ENCODE measurements around the gene ZNF554. TPM values are rescaled to one million over a fixed set of nuclear protein-coding genes. Genes with fewer than 3 reads are reported as not detected.

Gene ZNF554
- polyA plus RNA-seq, 2 of the 4 experiments (the other 2 are of a cell fraction) = 0.54 to 0.65 TPM

- ATAC-seq = no peak
- no peak for FAIRE-seq
- TF ChIP-seq, protein P1, sequence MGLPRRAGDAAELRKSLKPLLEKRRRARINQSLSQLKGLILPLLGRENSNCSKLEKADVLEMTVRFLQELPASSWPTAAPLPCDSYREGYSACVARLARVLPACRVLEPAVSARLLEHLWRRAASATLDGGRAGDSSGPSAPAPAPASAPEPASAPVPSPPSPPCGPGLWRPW (IDR thresholded peaks at IDR 0.05) = no peak
- TF ChIP-seq ZSCAN20 (CRISPR knock-in tag; IDR thresholded peaks at IDR 0.05) = no peak
- TF ChIP-seq ESRRA (IDR thresholded peaks at IDR 0.05; ENCODE audit: borderline replicate concordance, low read length) = no peak
- no peak for TF ChIP-seq POLR2AphosphoS2 (conservative IDR thresholded peaks at IDR 0.05; ENCODE audit: low read length)
- no peak for TF ChIP-seq PBX3 (IDR thresholded peaks at IDR 0.05)
- TF ChIP-seq HEYL (CRISPR knock-in tag; IDR thresholded peaks at IDR 0.05) = no peak
- TF ChIP-seq, protein P2, sequence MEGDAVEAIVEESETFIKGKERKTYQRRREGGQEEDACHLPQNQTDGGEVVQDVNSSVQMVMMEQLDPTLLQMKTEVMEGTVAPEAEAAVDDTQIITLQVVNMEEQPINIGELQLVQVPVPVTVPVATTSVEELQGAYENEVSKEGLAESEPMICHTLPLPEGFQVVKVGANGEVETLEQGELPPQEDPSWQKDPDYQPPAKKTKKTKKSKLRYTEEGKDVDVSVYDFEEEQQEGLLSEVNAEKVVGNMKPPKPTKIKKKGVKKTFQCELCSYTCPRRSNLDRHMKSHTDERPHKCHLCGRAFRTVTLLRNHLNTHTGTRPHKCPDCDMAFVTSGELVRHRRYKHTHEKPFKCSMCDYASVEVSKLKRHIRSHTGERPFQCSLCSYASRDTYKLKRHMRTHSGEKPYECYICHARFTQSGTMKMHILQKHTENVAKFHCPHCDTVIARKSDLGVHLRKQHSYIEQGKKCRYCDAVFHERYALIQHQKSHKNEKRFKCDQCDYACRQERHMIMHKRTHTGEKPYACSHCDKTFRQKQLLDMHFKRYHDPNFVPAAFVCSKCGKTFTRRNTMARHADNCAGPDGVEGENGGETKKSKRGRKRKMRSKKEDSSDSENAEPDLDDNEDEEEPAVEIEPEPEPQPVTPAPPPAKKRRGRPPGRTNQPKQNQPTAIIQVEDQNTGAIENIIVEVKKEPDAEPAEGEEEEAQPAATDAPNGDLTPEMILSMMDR (IDR thresholded peaks at IDR 0.05) = no peak
- no peak for TF ChIP-seq HOXA7 (CRISPR knock-in tag; IDR thresholded peaks at IDR 0.05)
- TF ChIP-seq E2F6 (IDR thresholded peaks at IDR 0.05; ENCODE audit: borderline replicate concordance, low read depth) = no peak
- no peak for TF ChIP-seq CHD2 (IDR thresholded peaks at IDR 0.05; ENCODE audit: low read length, partially characterized antibody)
- no peak for TF ChIP-seq HOXB5 (CRISPR knock-in tag; IDR thresholded peaks at IDR 0.05)
- TF ChIP-seq ATOH8 (CRISPR knock-in tag; IDR thresholded peaks at IDR 0.05; ENCODE audit: low read depth) = no peak
- no peak for TF ChIP-seq CBX2 (IDR thresholded peaks at IDR 0.05; ENCODE audit: borderline replicate concordance, low read depth)
- no peak for TF ChIP-seq NPAS2 (CRISPR knock-in tag; IDR thresholded peaks at IDR 0.05; ENCODE audit: borderline replicate concordance)
- no peak for TF ChIP-seq RNF2 (IDR thresholded peaks at IDR 0.05; ENCODE audit: borderline replicate concordance, low read depth)
- no peak for TF ChIP-seq EP300 (IDR thresholded peaks at IDR 0.05)
- TF ChIP-seq SMC3 (IDR thresholded peaks at IDR 0.05) = no peak
- TF ChIP-seq ZNF302 (CRISPR knock-in tag; IDR thresholded peaks at IDR 0.05) = no peak
- no peak for TF ChIP-seq ZFP36 (IDR thresholded peaks at IDR 0.05; ENCODE audit: borderline replicate concordance, partially characterized antibody)
- POLR2A ChIA-PET = no interaction called here
- Histone ChIP-seq H3K9me3 (no peaks in the 10 kb centered on the region), H3K4me1 (peaks cover 9% of the 10 kb centered on the region; the same call in 2 of the 3 replicates), H3K4me3 (no peak overlapping the region), H3K4me2 (no peak overlapping the region), H3K27ac (no peak overlapping the region)
- WGBS (ENCODE audit: missing lambda C conversion rate) = 96% methylated on average over 16 of the region's 19 CpGs
- CTCF ChIA-PET = interaction anchor here (0.7 to 1.7 kb wide), 3 partner anchors 29 to 337 kb away, joined by 3 to 9 read pairs (median 3); no protein-coding TSS in a partner anchor
- DNase-seq (ENCODE audit: low read depth in 1 of 2, low spot score in 1 of 2) = no peak
Measured at GRCh38 chr19:2777952-2778683, 41.5 kb upstream of the ZNF554 start.

DNA sequence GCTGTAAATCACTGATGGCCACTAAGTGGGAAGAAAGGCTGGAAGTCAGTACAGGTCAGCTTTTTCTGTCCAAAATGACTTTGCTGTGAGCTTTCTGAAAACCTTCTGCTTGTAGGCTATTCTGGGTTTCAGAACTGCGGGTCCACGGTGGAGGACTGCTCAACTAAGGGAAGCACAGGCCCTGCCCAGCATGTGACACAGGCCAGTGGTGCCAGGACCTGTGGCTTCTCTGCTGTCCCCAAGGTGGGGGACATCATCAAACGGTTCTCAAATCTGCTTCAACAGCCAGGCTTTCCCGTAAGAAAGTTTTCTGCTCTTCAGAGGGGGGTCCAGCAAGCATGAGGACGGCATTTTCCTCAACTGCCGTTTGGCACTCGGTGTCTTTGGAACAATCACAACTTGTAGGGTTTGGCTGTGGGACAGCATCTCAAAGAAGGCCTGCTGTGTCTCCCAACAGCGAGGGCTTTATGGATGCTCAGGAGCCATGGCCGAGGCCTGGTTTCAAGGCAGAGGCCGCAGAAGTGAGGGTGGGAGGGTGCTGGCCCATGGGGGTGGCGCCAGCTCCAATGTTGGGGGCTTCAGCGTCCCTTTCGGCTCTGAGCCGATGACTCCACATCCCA is 40.4 kb upstream of the ZNF554 start:
- DNase-seq (ENCODE audit: low read depth in 1 of 2, low spot score in 1 of 2) (no peak), FAIRE-seq (no peak), ATAC-seq (no peak)
- Histone ChIP-seq H3K9me3 (no peaks in the 10 kb centered on the region), H3K4me1 (peaks cover 12% of the 10 kb centered on the region; the same call in 2 of the 3 replicates), H3K4me2 (no peak overlapping the region), H3K27ac (no peak overlapping the region), H3K4me3 (no peak overlapping the region)
- WGBS (ENCODE audit: missing lambda C conversion rate) = 93% methylated on average over 13 of the region's 14 CpGs
- ChIA-PET POLR2A (no interaction called here), CTCF (interaction anchor here (0.7 to 1.7 kb wide), 3 partner anchors 30 to 142 kb away, joined by 3 to 9 read pairs (median 5); no protein-coding TSS in a partner anchor)
- TF ChIP-seq PBX3 (IDR thresholded peaks at IDR 0.05) = no peak
- TF ChIP-seq RCOR1 (IDR thresholded peaks at IDR 0.05; ENCODE audit: low read depth, low read length) = no peak
- TF ChIP-seq PHF8 (IDR thresholded peaks at IDR 0.05; ENCODE audit: borderline replicate concordance, low read depth) = no peak
- no peak for TF ChIP-seq FOSL2 (IDR thresholded peaks at IDR 0.05)
- TF ChIP-seq FOSL2 (CRISPR knock-in tag; IDR thresholded peaks at IDR 0.05) = no peak
- TF ChIP-seq, protein P3, sequence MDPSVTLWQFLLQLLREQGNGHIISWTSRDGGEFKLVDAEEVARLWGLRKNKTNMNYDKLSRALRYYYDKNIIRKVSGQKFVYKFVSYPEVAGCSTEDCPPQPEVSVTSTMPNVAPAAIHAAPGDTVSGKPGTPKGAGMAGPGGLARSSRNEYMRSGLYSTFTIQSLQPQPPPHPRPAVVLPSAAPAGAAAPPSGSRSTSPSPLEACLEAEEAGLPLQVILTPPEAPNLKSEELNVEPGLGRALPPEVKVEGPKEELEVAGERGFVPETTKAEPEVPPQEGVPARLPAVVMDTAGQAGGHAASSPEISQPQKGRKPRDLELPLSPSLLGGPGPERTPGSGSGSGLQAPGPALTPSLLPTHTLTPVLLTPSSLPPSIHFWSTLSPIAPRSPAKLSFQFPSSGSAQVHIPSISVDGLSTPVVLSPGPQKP (IDR thresholded peaks at IDR 0.05; ENCODE audit: low read depth, low read length) = no peak
- TF ChIP-seq HEYL (CRISPR knock-in tag; IDR thresholded peaks at IDR 0.05) = no peak
- TF ChIP-seq CEBPB (IDR thresholded peaks at IDR 0.05) = no peak
- no peak for TF ChIP-seq RAD21 (conservative IDR thresholded peaks at IDR 0.05 in 1 of 2, IDR thresholded peaks at IDR 0.05 in 1 of 2)
- TF ChIP-seq HOXB5 (CRISPR knock-in tag; IDR thresholded peaks at IDR 0.05) = no peak
- TF ChIP-seq HDAC2 (IDR thresholded peaks at IDR 0.05) = no peak
- TF ChIP-seq TFCP2L1 (CRISPR knock-in tag; IDR thresholded peaks at IDR 0.05) = no peak
